Pericardium fibroblast (primary cell): ENCODE results near the gene TOR1B. TPM values are rescaled to one million over a fixed set of nuclear protein-coding genes. Genes with fewer than 3 reads are reported as not detected.

Experiments
- total RNA-seq: library from RNA; depleted of rRNA; stranded (reverse); fragments of >200 nt; gene quantifications from 2 replicates; pipeline ENCODE4 v1.2.3, GENCODE V29; 2015

Gene TOR1B, protein sequence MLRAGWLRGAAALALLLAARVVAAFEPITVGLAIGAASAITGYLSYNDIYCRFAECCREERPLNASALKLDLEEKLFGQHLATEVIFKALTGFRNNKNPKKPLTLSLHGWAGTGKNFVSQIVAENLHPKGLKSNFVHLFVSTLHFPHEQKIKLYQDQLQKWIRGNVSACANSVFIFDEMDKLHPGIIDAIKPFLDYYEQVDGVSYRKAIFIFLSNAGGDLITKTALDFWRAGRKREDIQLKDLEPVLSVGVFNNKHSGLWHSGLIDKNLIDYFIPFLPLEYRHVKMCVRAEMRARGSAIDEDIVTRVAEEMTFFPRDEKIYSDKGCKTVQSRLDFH
- total RNA-seq: 20.0 and 23.9 TPM in 2 replicates

DNA sequence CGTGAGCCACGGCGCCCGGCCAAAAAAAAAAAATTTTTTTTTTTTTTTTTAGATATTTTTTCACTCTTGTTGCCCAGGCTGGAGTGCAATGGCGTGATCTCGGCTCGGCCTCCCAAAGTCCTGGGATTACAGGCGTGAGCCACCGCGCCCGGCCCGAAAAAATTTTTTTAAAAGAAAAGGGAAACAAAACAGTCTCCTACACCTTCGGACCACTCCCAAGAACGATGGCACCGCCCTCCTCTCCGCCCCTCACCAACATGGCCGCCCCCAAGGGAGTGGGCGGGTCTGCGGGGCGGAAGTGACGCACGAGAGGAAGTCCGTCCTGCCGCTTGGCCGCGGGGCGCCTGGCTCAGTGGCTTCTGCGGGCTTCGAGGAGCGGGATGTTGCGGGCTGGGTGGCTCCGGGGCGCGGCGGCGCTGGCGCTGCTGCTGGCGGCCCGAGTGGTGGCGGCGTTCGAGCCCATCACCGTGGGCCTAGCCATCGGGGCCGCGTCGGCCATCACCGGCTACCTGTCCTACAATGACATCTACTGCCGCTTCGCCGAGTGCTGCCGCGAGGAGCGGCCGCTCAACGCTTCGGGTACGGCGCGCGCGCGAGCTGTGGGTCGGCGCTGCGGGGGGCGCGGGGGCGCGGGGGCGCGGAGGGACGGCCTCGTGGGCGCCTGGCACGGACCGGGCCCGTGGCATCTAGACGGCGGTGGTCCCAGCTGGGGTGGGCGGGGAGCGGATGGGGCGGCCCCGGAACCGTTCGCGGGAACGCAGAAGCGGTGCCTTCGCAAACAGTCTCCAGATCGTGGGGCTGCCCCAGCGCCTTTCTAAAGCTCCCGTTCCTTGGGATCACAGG, at the start of gene TOR1B:
TOR1B (plus strand) TSS at position 352 of the 843 bp plus-strand sequence; CDS start at position 381, 29 bp downstream.

DNA sequence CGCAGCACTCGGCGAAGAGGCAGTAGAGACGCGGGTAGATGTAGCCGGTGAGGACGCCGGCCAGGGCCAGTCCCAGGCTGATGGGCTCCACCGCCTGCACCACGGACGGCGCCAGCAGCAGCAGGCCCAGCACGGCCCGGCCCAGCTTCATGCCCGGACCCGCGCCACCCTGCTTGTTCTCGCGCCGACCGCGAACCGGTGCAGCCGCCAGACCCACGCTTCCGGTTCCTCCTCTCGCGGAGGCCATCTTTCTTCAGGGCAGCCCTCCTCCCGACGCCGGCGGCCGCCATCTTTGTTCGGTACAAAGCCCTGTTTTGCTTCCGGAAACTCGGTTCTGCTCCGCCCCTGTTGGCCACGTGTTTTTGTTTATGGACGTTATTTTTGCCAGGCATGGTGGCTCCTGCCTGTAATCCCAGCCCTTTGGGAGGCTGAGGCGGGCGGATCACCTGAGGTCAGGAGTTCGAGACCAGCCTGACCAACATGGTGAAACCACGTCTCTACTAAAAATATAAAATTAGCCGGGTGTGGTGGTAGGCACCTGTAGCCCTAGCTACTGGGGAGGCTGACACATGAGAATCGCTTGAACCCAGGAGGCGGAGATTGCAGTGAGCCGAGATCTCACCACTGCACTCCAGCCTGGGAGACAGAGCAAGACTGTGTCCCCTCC, 21.1 kb downstream of the TOR1B start, which contains the start of gene TOR1A:
TOR1A (minus strand) TSS at position 202 of the 667 bp plus-strand sequence; CDS start at position 151, 51 bp downstream.

DNA sequence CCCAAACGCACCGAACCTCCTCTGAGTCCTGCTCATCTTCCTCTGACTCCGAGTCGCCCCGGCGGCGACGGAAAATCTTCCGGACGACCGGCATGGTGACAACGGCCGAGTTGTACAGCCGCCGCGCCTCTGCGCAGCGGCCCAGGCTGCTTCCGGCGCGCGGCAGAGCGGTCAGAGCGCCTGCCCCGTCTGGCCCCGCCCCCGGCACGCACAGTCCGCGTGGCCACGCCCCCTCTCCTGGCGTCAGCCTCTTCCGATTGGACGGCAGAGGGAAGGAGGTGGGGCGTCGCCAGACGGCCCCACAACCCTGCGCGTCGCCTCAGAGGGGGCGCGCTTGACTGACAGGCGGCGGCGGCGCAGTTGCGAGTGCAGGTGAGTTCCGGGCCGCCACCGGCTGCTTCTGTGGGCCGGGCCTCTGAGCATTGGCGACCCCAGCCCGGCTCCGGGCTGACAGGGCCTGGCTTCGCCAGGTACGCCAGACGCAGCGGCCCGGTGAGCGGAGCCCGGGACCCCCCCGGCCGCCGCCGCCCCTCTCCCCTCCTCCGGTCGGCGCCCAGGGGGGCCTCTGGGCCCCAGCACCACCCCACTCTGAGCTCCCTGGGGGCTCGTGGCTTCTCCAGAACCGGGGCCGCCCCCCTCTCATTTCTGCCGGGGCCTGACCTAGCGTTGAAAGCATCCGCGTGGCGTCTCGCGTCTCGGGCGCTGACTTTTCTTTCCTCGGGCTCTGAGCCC, 32.3 kb downstream of the TOR1B start, which contains the start of the genes C9orf78 and USP20:
C9orf78 (minus strand) TSS at position 148 of the 732 bp plus-strand sequence; CDS start at position 94, 54 bp downstream.
USP20 (plus strand) TSS at position 331 of the 732 bp plus-strand sequence. CDS start 17,098 bp downstream, outside the sequence.

Other genes starting within 250 kb of the TOR1B start
- gene C9orf50, start 182.1 kb upstream of the TOR1B start, total RNA-seq: not detected in 2 replicates
- 26.1 and 27.9 TPM in 2 replicates for gene NTMT1, start 177.0 kb upstream of the TOR1B start, total RNA-seq
- 15.1 and 15.2 TPM in 2 replicates for gene ASB6, start 161.0 kb upstream of the TOR1B start, total RNA-seq
- gene PRRX2, start 137.5 kb upstream of the TOR1B start, total RNA-seq: 4.8 and 14.3 TPM in 2 replicates
- 13.8 and 15.5 TPM in 2 replicates for gene PTGES, start 50.1 kb upstream of the TOR1B start, total RNA-seq
- 53.1 and 56.8 TPM in 2 replicates for gene TOR1A, start 21.0 kb downstream of the TOR1B start, total RNA-seq
- gene C9orf78, start 32.1 kb downstream of the TOR1B start, total RNA-seq: 35.2 and 40.5 TPM in 2 replicates
- gene USP20, start 32.3 kb downstream of the TOR1B start, total RNA-seq: 8.1 and 15.2 TPM in 2 replicates
- 21.3 and 31.7 TPM in 2 replicates for gene FNBP1, start 240.0 kb downstream of the TOR1B start, total RNA-seq